ENCODE data around the gene TASP1. TPM values are rescaled to one million over a fixed set of nuclear protein-coding genes. Genes with fewer than 3 reads are reported as not detected.
"Not testable (repeated sequence)": the region's sequence is repeated elsewhere in the genome, so short reads cannot be mapped to it uniquely, and the experiment has no call there.

Gene TASP1
- total RNA-seq, 4 donors from 2014 or later = 14.3 to 17.1 (median 15.6) TPM

DNA sequence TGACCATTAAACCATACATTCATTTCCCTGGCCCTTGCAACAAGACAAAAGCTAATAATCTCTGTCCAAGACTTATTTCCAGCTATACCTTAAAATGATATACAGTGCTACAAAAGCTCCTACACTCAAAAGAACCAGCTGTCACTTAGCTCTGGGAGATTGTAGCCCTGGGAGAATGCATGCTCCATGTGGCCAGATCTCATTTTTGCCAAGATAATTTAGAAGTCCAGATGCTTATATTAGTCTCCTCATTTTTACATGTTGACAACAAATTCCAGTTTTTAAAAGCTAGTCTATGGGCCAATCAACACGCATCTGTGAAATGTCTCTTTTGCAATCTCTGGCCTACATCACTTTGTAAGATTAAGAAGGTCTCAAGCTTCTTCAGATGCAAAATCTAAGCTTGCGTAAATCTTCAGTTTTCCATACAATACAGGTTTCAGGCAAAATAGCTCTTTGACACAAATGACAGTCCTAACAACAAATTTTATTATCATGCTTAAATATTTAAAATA lies 27.1 kb downstream of the TASP1 start:
- H3K27me3 ChIP-seq = no peaks in the 10 kb centered on the region
- no peak for DNase-seq (ENCODE audit: low spot score in 2 of 2)
- TF ChIP-seq EP300 (IDR thresholded peaks at IDR 0.05) (no peak), POLR2A (IDR thresholded peaks at IDR 0.05) (no peak)
- TF ChIP-seq, protein P1, sequence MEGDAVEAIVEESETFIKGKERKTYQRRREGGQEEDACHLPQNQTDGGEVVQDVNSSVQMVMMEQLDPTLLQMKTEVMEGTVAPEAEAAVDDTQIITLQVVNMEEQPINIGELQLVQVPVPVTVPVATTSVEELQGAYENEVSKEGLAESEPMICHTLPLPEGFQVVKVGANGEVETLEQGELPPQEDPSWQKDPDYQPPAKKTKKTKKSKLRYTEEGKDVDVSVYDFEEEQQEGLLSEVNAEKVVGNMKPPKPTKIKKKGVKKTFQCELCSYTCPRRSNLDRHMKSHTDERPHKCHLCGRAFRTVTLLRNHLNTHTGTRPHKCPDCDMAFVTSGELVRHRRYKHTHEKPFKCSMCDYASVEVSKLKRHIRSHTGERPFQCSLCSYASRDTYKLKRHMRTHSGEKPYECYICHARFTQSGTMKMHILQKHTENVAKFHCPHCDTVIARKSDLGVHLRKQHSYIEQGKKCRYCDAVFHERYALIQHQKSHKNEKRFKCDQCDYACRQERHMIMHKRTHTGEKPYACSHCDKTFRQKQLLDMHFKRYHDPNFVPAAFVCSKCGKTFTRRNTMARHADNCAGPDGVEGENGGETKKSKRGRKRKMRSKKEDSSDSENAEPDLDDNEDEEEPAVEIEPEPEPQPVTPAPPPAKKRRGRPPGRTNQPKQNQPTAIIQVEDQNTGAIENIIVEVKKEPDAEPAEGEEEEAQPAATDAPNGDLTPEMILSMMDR (IDR thresholded peaks at IDR 0.05) = no peak
- peaks cover 0 to 12% (median 0%) of the 10 kb centered on the region in 3 donors for H3K36me3 ChIP-seq
- 87 to 92% methylated on average over 2 of the region's 2 CpGs for WGBS, 2 donors
- H3K27ac ChIP-seq = no peak overlapping the region
- H3K4me3 ChIP-seq = no peak overlapping the region
- H3K9me3 ChIP-seq = no peaks in the 10 kb centered on the region
- H3K4me1 ChIP-seq = peaks cover 0 to 32% (median 0%) of the 10 kb centered on the region in 4 donors

DNA sequence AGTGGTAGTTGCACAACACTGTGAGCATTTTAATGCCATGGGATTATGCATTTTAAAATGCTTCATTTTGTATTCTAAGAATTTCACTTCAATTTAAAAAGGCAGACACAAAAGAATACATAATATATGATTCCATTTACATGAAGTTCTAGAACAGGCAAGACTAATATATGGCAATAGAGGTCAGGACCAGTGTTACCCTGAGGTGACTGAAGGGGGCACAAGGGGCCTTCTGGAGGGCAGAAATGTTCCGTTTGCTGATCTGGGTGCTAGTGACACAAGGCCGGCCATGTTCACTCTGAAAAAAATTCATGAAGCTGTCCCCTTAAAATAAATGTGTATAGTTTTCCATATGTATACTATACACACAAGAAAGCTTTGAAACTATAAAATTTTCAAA lies 28.5 kb downstream of the TASP1 start:
- H3K4me3 ChIP-seq = no peak overlapping the region
- H3K36me3 ChIP-seq = peaks cover 0 to 6% (median 0%) of the 10 kb centered on the region in 3 donors
- no peak for TF ChIP-seq EP300 (IDR thresholded peaks at IDR 0.05)
- TF ChIP-seq, protein P1 (IDR thresholded peaks at IDR 0.05) = peak in 1 of 5 experiments; percentile 11
- 64 to 67% methylated on average over 2 of the region's 2 CpGs for WGBS, 2 donors
- H3K27ac ChIP-seq = no peak overlapping the region
- H3K4me1 ChIP-seq = peaks cover 0 to 31% (median 0%) of the 10 kb centered on the region in 4 donors
- DNase-seq (ENCODE audit: low spot score in 2 of 2) = no peak
- no peaks in the 10 kb centered on the region for H3K9me3 ChIP-seq
- no peaks in the 10 kb centered on the region for H3K27me3 ChIP-seq

- Histone ChIP-seq H3K27me3 (no peaks in the 10 kb centered on the region), H3K36me3 (peaks cover 0 to 16% (median 0%) of the 10 kb centered on the region in 3 donors), H3K9me3 (no peaks in the 10 kb centered on the region), H3K27ac (no peak overlapping the region), H3K4me3 (no peak overlapping the region), H3K4me1 (peaks cover 0 to 16% (median 0%) of the 10 kb centered on the region in 4 donors)
- no peak for DNase-seq (ENCODE audit: low spot score in 2 of 2)
- no peak for TF ChIP-seq POLR2A (IDR thresholded peaks at IDR 0.05)
- TF ChIP-seq EP300 (IDR thresholded peaks at IDR 0.05) = no peak
- WGBS, 2 donors = 87 to 89% methylated on average over 1 of the region's 1 CpG
These were observed 30.7 kb downstream of the TASP1 start for GRCh38 chr20:13608066-13608465.

DNA sequence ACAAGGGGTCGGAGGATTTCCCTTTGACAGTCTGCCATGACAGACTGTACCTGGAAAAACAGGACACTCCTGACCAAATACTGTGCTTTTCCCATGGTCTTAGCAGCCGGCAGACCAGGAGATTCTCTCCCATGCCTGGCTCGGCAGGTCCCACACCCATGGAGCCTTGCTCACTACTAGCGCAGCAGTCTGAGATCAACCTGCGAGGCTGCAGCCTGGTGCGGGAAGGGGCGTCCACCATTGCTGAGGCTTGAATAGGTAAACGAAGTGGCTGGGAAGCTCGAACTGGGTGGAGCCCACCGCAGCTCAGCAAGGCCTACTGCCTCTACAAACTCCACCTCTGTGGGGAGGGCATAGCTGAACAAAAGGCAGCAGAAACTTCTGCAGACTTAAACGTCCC lies 45.3 kb downstream of the TASP1 start:
- not testable (repeated sequence) for H3K9me3 ChIP-seq; H3K4me1 ChIP-seq; DNase-seq (ENCODE audit: low spot score in 2 of 2); H3K27me3 ChIP-seq; H3K27ac ChIP-seq; H3K4me3 ChIP-seq
- 89 to 93% methylated on average over 11 of the region's 11 CpGs for WGBS, 2 donors
- H3K36me3 ChIP-seq = peaks cover 0 to 25% (median 0%) of the 10 kb centered on the region in 3 donors

DNA sequence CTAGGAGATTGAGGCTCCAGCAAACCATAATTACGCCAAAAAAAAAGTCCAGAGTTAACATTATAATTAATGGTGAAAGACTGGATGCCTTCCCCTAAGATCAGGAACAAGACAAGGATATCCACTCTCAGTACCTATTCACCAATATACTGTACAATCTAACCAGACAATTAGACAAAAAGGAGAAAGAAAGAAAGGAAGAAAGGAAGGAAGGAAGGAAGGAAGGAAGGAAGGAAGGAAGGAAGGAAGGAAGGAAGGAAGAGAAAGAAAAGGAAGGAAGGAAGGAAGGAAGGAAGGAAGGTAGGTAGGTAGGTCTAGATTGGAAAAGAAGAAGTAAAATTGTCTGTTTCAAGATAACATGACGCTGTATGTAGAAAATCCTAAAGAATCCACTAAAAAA lies 50.7 kb downstream of the TASP1 start:
- H3K36me3 ChIP-seq = peaks cover 0 to 47% (median 0%) of the 10 kb centered on the region in 3 donors
- WGBS, 2 donors = 66 to 99% methylated on average over 2 of the region's 2 CpGs
- H3K27ac ChIP-seq = no peak overlapping the region
- no peak overlapping the region for H3K4me3 ChIP-seq
- TF ChIP-seq EP300 (IDR thresholded peaks at IDR 0.05) = no peak
- TF ChIP-seq, protein P1 (IDR thresholded peaks at IDR 0.05) = no peak
- peaks cover 0 to 15% (median 0%) of the 10 kb centered on the region in 4 donors for H3K9me3 ChIP-seq
- no peak for DNase-seq (ENCODE audit: low spot score in 2 of 2)
- H3K4me1 ChIP-seq = no peaks in the 10 kb centered on the region
- no peaks in the 10 kb centered on the region for H3K27me3 ChIP-seq

DNA sequence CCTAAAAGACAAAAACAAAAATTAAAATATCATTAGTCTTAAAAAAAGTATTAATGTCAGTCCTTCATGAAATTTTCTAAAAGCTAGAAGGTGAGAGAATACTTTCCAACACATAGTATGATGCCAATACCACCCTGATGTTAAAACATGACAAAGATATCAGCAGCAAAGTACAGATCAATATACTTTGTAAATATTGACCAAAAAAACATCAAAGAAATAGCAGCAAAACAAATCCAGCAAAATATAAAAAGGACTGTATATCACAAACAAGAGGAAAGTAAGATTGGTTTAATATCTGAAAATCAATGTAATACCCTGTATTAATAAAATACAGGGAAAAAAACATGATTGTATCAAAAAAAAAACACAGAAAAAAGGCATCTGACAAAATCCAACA lies 51.4 kb downstream of the TASP1 start:
- no peak for DNase-seq (ENCODE audit: low spot score in 2 of 2)
- H3K9me3 ChIP-seq = peaks cover 0 to 22% (median 0%) of the 10 kb centered on the region in 4 donors
- H3K4me1 ChIP-seq = no peaks in the 10 kb centered on the region
- peaks cover 0 to 52% (median 0%) of the 10 kb centered on the region in 3 donors for H3K36me3 ChIP-seq
- no peaks in the 10 kb centered on the region for H3K27me3 ChIP-seq
- no peak overlapping the region for H3K4me3 ChIP-seq
- TF ChIP-seq, protein P1 (IDR thresholded peaks at IDR 0.05) = no peak
- TF ChIP-seq POLR2A (IDR thresholded peaks at IDR 0.05) (no peak), EP300 (IDR thresholded peaks at IDR 0.05) (no peak)
- no peak overlapping the region for H3K27ac ChIP-seq

All from tibial nerve (tissue), 4 donors.